GF-D8 (cell line): ENCODE measurements around the gene COL4A1.
"Not testable (repeated sequence)": the region's sequence is repeated elsewhere in the genome, so short reads cannot be mapped to it uniquely, and the experiment has no call there.

Experiments
- DNase-seq: peaks from one replicate; lab custom pipeline; 2025; lab: John Stamatoyannopoulos, UW

The COL4A1 gene

DNA sequence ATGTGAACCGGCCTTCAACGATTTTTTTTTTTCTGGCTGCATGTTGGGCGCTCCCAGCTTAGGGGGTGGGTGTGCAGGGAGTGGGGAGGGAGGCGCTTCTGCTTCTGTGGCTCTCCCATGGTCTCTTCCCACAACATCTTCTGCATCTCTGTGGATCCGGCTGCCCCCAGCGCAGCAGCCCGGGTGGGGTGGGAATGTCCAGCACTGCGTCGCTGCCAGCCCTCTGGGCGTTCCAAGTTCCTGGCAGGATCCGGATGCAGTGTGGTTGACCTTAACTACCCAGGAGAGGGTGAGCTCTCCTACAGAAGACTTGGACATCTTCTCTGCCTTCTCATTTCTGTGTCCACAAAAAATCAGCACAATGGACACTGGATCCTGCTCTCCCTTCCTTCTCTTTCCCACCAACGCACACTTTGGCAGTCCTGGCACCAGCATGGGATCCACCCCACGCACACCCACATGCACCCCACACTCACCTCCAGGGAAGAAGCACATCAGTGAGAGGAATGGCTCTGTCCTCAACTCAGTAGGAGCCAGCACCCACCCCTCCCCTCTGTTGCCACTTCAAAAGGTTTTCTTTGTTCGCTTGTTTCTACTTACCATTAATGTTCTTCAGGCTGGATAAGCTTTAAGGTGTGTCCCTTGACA lies 177.3 kb downstream of the COL4A1 start:
- no peak for DNase-seq

DNA sequence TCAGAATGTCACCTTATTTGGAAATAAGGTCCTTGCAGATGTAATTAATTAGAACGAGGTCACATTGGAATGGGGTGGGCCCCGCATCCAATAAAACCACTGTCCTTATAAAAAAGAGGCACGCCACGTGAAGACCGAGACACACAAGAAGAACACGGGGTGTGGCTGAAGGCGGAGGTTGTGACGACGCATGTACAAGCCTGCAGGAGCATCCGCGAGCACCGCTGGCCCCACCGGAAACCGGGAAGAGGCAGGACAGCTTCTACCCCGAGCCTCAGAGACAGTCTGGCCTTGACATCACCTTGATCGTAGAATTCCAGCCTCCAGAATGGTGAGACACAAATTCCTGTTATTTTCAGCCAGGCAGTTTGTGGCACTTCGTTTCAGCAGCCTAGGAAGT lies 177.9 kb downstream of the COL4A1 start:
- DNase-seq: no peak

DNA sequence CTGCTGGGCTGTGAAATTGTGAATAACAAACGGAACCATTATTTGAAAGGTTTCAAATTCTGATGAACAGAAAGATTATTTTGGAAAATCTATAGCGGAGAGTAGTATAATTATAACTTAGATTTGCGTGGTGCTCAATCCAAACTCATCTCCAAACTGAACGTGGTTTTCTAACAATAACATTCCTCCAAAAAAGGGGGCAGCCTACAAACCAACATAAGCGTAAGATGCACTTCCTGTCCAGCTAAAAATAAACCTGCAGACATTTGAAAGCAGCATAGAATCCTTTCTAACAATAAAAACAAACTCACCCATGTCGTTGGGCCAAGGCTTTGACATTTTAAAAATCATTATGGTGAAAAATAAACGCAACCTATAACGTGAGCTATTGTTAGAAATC lies 178.4 kb downstream of the COL4A1 start:
- no peak for DNase-seq

DNA sequence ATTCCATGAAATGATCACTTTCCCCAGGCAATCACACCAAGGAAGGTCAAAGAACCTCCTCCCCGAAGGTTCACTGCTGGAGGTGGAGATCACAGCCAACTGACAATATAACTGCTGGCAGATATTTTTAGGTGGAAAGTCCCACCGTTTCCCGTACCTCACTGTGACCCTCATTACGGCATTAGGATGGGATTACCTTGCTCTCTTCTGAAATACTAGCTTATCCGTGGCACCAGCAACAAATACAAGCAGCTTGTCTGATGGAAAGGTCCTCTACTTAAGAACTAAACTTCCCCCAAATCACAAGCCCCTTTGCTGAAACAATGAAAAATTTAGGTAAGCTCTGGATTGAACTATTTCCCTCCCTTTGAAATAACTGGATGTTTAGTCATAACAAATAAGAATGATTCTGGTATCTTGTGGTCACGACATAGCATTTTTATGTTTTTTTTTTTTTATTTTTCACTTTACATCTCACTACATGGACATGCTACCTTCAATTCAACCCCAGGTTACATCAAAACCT lies 178.9 kb downstream of the COL4A1 start:
- no peak for DNase-seq

DNA sequence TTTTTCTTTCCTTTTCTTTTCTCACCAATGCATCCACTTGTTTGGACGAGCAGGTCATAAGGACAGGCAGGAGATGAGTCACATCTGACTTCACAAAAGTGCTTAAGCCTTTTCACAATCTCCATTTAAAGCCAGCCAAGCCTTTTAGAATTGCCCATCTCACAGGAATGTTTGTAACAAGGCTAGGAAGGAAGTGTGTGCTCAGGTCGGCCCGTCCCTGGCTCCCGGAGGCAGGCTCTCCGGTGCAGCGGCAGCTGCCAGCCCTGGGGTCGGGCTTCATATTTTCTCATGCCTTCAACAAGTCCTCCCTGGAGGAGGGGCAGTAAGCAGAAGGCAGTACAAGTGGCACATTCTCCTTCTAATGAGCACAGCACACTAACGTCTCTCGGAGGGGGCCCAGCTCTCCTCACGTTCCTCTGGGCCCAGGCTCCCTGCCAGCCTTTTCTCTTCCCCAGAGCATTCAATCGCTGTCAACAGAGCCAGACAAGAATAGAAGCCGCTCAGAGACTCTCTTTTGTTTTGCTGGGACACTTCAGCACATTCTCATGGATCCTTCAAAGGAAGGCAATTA lies 180.5 kb downstream of the COL4A1 start:
- no peak for DNase-seq

DNA sequence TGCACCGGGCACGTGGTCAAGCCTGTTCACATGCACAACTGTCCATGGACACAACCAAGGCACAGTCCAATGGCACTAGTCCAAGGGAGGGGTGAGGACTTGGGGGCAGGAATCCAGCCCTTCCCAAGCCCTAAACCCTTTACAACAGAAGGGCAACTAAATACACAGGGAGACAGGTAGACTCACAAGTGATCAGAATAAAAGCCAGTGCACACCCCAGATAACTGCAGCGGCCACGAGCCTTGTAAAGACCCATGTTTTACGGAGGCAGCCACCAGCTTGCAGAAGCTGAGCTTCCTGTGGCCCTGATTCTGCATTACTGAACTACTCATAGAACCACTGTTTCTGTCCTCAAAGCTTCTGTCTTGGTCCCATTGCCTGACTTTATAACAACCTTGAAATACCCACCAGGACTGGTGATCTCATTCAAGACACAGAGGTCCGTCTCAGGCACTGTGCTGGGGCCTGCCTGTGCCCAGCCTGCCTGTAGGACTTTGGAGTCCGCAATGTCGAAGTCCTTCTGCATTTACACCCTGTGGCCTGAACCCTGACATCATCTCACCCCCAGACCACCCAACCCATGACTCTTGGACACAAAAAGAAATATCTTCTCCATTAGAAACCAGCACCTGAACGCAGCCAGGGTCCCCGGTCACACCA lies 181.2 kb downstream of the COL4A1 start:
- DNase-seq: no peak

DNA sequence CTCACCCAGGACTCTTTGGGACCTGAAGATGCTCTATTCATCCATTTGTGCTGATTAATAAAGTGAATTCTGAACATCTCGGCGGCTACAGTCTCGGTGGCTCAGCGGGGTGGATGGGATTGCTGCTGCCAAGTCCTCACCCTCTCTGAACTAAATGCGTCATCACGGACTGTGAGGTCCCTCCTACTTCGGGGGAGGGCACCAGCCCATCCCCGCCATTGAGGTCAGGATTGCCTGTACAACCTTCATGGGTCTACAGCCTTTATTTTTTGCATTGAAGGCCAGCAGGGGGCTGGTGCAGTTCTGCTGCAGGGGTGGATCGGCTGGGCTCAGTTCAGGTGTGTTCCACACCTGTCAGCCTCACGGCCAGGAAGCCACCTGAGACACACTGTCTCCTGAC lies 181.8 kb downstream of the COL4A1 start:
- no peak for DNase-seq

DNA sequence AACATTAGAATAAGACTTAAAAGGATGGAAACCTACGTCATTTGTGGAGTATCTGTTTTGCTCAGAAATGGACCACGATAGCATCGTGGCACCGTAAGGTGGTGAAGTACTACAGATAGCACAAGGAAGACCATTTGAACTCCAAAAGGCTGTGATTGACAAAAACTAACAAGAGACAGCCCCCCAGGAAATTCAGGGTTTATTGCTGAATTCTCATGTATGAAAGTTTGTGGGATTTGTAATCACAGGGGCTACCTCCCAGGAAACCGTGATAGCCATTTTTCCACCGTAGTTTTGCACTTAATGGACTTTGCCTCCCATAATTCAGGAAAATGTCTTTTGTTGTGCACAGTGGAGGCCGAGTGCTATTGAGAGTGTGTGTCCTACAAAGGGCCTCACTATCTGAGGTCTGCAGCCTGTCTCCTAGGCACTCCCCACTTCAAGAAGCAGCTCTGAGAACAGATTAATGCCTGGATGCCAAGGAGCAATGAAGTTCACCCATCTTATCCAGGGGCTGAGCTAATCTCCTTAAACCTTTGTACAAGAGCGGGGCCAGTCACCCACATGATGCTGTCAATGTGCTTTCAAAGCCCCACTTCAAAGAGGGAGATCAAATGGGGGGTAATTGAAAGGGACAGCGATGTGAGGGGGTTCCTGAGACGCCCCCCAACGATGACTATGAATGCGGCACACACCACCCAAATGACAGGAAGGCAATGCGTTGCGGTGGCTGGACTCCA lies 182.6 kb downstream of the COL4A1 start:
- DNase-seq: no peak

DNA sequence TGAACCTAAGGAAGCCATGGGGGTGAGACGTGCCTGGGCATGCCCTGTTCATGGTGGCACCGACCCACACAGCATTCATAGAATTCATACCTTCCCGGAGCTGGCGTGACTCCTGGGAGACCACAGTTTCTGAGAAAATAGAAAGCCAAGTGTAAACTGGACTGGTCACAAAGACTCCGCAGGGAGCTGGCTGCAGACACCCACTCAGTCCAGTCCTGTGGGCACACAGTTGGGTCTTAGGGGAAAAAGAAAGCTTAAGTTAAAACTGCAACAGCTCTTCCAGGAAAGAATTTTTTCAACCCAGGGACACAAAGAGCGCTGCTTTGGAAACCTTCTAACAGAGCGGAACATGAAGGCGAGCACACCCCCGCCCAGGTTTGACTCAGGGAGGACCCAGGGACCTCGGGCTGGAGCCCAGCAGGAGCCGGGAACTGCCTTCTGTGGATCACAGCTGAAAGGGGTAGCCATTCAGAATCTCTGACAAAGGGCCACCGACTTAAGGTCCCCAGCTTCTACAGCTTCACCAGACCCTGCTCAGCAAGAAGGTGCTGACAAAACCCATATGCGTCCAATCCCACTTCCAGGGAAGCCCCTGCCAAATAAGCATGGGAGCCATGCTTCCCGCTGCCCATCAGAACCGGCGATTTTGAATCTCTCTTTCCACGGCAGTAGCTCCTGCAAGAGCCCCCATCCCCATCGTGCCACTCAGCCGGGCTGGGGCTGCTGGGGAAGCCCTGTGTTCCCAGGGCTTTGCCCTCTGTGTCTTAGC lies 183.7 kb downstream of the COL4A1 start:
- DNase-seq: no peak

DNA sequence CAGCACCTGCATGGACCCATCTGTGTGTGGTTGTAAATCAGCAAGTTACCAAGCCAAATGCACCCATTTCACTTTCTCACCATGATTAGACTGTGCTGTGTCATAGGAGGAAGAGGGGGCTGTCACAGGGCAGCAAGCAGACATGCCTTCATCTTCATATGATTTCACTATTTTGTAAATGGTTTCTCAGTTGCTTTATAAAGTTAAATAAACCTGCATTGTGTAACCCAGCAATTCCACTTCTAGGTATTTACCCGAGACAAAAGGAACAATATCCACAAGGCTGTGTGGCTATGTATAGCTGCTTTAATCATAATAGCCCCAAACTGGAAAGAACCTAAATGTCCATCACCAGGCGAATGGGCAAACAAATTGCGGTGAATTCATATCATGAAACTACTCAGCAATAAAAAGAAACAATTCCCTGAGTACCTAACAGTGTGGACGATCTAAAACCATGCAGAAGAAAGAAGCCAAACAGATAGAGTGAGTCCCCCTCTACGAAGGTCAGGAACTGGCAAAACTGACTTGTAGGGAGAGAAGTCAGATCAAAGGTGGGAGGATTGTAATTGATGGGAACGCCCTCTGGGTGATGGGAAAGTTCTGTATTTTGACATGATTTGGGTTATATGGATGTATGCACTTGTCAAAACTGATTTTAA lies 185.4 kb downstream of the COL4A1 start:
- no peak for DNase-seq

DNA sequence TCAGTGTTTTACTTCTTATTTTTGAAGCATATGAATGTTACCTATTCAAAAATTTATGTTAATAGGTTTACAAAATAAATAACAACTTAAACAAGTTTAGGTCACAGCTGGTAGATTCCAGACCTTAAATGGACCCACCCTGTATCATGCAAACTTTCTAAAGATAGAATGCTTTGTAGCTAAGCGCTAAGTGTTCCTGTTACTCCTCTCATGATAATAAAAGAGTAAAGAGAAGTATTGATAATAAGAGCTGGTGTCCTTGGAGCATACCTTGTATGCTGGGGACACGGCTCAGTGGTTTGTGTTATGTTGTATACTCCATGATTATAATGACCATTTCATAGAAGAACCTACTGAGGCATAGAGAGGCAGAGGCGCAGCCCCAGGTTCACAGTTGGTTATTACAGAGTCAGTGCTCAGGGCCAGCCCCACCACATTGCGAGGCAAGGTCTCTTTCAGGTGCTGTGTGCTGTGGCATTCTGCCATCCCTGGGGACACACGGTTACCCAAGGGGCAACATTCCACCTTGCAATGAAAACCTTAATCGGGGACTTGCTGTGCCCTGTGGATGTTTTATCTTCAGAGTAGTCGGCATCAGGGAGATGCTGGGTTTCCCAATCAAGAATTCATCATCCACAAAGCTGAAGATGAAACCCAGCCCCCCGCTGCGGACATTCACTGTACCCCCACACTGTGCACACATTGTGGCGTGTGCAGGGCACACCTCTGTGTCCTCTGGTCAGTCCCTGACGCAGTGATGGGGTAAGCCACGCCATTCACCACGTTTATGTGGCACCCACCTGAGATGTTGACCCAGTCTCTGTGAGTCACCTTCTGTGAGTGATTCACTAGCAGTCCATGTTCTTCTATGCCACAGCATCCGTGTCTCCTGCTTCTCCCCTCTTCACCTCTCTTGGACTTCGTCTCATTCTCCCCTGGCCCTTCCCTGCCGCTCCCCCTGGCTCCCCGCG lies 186.7 kb downstream of the COL4A1 start:
- no peak for DNase-seq

DNA sequence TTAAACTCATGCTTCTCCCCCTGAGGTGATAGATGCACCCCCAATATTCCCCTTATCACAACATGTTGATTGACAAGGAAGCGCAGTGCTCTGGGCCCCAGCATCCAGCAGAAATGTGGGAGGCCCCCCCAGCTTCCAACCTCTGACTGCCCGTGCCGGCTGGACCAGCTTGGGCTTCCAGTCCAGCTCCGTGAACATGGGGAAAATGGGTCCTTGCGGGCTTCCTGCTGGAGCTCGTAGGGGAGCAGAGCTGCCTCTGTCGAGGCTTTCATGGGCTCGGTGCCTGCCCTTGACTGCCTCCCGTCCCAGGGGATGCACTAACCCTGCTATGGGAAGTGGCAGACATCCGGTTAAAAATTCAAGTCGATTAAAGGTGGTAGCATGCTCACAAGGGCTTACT lies 188.9 kb downstream of the COL4A1 start:
- no peak for DNase-seq

DNA sequence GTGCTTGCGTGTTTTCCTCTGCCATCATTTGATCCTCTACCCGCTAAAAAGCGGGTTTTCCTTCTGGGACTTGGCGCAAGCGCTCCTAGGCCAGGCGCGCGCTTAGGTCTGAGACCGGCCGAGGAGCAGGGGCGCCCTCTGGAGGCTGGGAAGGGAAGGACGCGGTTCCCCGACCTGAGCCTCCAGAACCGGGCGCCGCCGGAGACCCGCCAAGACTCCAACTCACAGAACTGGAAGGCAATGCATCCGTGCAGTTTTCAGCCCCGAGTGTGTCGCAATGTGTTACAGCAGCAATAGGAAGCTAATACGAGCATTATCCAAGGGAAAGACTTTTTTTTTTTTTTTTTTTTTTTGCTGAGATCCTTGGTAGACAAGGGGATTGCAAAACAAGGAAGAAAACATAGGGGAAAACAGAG lies 190.9 kb downstream of the COL4A1 start:
- DNase-seq: no peak

DNA sequence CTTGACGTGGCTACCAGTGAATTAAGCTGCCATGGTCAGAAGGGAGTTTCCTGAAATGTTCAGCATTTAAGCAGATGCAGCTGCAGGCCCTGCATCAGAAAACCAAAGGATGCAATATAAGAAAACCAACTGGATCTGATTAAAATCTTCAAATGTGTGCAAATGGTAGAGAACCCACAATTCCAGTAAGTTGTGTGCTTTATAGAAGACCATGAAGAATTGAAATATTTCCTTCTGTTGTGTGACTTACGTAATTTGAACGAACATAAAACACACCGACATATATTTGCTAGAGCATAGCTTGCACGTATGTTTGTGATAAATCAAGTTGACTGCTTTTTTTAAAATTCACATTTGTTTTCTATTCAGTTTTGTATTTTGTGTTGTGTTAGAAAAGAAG lies 191.4 kb downstream of the COL4A1 start:
- DNase-seq: no peak

DNA sequence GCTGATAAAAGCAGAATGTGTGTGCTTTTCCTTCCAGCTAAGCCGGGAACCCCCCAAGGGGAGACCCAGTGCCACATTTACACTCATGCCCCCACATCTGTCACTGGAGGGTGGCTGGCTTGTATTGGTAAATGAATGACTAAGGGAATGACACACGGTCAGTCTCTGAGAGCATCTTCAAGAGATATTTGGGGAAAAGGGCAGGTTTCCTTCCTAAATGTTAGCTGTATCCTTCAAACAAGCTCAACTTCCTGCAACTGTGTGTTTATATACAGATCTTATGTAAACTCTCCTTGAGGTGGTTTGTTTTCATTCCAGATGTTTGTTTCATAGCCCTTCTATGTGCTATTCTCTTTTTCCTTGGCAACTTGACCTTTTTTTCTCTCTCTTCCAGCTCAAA lies 192.6 kb downstream of the COL4A1 start:
- DNase-seq: no peak

DNA sequence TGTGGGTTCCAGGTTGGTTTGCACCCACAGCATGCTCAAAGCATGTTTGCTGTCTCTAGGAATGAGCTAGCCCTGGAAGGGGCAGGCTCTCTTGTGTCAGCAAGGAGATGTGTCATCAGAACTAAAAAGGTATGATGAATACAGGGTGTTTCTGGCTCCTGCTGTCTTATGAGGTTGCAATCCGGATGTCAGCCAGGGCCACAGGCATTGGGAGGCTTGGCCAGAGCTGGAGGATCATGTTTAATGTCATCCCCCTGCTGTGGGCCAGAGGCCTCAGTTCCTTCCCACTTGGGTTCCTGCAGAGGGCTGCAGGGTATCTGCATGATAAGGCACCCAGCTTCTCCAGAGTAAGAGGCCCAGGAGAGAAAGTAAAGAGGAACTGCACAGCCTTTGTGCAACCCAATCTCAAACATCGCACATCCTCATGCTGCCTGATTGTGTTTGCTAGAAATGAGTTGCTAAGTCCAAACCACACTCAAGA lies 193.6 kb downstream of the COL4A1 start:
- peak; percentile 42 for DNase-seq

DNA sequence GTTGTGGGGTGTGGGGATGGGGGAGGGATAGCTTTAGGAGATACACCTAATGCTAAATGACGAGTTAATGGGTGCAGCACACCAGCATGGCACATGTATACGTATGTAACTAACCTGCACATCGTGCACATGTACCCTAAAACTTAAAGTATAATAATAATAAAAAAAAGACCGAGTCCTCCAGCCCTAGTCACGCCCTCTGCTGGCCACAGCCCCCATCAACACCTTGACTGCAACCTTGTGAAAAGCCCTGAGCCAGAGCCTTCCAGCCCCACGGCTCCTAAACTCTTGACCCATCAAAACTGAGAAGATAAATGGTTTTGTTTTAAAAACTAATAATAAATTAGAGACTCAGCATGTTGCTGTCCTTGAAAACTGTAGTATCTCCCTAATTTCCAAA lies 194.6 kb downstream of the COL4A1 start:
- not testable (repeated sequence) for DNase-seq

DNA sequence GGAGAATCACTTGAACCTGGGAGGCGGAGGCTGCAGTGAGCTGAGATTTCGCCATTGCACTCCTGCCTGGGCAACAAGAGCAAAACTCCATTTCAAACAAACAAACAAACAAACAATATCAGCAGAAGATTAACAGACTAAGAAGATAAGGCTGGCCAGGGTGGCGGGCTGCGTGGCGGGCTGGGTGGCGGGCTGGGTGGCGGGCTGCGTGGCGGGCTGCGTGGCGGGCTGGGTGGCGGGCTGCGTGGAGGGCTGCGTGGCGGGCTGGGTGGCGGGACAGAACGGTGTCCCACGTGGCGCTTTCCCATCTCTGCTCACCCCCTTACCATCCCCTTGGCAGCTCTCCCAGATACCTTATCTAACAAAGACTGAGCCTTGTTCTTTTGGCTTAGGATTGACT lies 196.2 kb downstream of the COL4A1 start:
- DNase-seq: no peak

DNA sequence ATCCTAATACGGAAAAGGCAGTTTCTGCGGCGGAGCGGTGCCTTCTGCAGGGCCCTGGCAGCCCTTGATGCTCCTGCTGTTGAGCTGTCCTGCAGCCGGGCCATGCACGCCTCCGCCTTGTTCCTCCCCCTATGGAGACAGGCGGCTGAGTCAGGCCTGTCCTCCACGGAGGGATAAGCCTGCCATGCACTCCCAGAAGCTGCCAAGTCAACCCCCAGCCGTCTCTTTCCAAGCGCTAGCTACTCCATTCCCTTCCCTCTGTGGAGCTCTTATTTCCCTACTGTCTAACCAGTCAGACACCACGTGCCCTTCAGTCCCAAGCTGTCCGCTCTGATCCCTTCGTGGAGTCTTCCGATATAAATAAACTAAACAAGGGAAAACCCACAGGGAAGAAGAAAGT lies 197.0 kb downstream of the COL4A1 start:
- DNase-seq: no peak

DNA sequence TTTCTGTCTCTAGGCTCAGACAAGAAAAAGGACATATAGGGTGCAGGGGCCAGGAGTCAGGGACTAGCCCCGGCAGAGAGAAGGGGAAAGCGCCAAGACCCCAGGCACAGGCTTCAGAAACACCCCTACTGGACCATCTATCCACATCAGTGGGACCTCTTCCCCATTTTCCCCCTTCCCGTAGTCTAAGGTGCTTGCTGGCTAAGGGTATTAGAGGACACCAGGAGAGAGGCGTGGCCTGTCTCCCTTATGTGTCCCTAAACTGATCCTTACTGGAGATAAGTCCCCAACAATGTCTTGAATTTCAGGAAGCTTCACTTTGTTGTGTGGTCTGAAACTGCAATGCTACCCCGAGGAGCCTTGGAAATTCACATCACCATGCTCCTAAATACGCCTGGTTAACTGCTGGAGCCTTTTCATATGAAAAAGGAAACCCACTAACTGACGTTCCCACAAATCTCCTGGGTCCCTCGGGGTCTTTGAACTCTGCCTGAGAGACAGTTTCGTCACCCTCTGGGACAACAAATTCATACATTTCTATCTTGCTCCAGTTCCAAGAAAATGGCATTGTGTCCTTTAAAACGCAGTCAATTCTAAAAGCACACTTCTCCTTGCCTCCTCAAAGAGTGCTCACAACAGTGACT lies 197.7 kb downstream of the COL4A1 start:
- no peak for DNase-seq
